PC-3 (cell line): ENCODE measurements around the gene VWCE. TPM values are rescaled to one million over a fixed set of nuclear protein-coding genes. Genes with fewer than 3 reads are reported as not detected.

Experiments used
- ATAC-seq: fragments of 200-7000 bp; cut with Tn5 transposase; 2 replicates; pipeline ENCODE4 v1.9.1; 2020; ENCODE audit warnings: mild to moderate bottlenecking, moderate library complexity
- BruUV-seq: library from RNA; stranded (reverse); fragments of 400-500 nt; replicated peaks from 2 replicates; lab custom pipeline; 2021; lab: Mats Ljungman, UMichigan
- CTCF ChIA-PET: fragments of 300-600 bp; sonication (Branson Sonifier 250); formaldehyde crosslinking; loops from one replicate; lab custom pipeline; 2022; ENCODE audit warnings: antibody characterized with exemption; lab: Charles Lee
- POLR2A ChIA-PET: fragments of 300-600 bp; sonication (Branson Sonifier 250); formaldehyde crosslinking; loops from one replicate; lab custom pipeline; 2022; ENCODE audit warnings: antibody characterized with exemption; ENCODE audit not compliant: unreplicated experiment; lab: Charles Lee
- DNase-seq: peaks from one replicate; pipeline ENCODE4 v3.0.0-alpha.2; 2015
- H2AFZ ChIP-seq: fragments of 300-600 bp; sonication (generic); 2 replicates; pipeline ENCODE4 v1.6.0; 2016; ENCODE audit warnings: antibody characterized with exemption, low read length
- H3F3A ChIP-seq: fragments of 300-600 bp; sonication (generic); one replicate; pipeline ENCODE4 v1.6.0; 2017; ENCODE audit warnings: antibody characterized with exemption, low read length, control low read depth, mild to moderate bottlenecking; ENCODE audit not compliant: unreplicated experiment
- H3K27ac ChIP-seq: fragments of 300-600 bp; sonication (generic); 2 replicates; pipeline ENCODE4 v1.5.1; 2016; ENCODE audit warnings: mild to moderate bottlenecking, low read length
- H3K27me3 ChIP-seq: fragments of 300-600 bp; sonication (generic); 2 replicates; pipeline ENCODE4 v1.6.1; 2016; ENCODE audit warnings: low read length, mixed read lengths
- H3K36me3 ChIP-seq: fragments of 300-600 bp; sonication (generic); 2 replicates; pipeline ENCODE4 v1.6.1; 2016; ENCODE audit warnings: low read depth, mixed run types, low read length, mixed read lengths
- H3K4me1 ChIP-seq: fragments of 300-600 bp; sonication (generic); 2 replicates; pipeline ENCODE4 v1.5.1; 2016; ENCODE audit warnings: low read length; ENCODE audit not compliant: insufficient read depth
- H3K4me2 ChIP-seq: fragments of 300-600 bp; sonication (generic); 2 replicates; pipeline ENCODE4 v1.6.0; 2016; ENCODE audit warnings: low read length
- H3K4me3 ChIP-seq: fragments of 300-600 bp; sonication (generic); 2 replicates; pipeline ENCODE4 v1.5.1; 2016; ENCODE audit warnings: mild to moderate bottlenecking, low read length, mixed read lengths
- H3K79me2 ChIP-seq: fragments of 300-600 bp; sonication (generic); 2 replicates; pipeline ENCODE4 v1.6.1; 2017; ENCODE audit warnings: low read length, mixed read lengths
- H3K9ac ChIP-seq: fragments of 300-600 bp; sonication (generic); 2 replicates; pipeline ENCODE4 v1.6.0; 2016; ENCODE audit warnings: mild to moderate bottlenecking, low read length
- H3K9me2 ChIP-seq: fragments of 300-600 bp; sonication (generic); replicated peaks from 2 replicates; pipeline ENCODE4 v1.6.1; 2016; ENCODE audit warnings: mixed run types, low read length, mixed read lengths
- H3K9me3 ChIP-seq: fragments of 300-600 bp; sonication (generic); 2 replicates; pipeline ENCODE4 v1.6.1; 2016; ENCODE audit warnings: low read length, mixed read lengths
- H4K20me1 ChIP-seq: fragments of 300-600 bp; sonication (generic); 2 replicates; pipeline ENCODE4 v1.6.1; 2016; ENCODE audit warnings: low read length, mixed read lengths
- EZH2 ChIP-seq: fragments of 300-600 bp; sonication (generic); IDR thresholded peaks from one replicate; pipeline ENCODE4 v1.6.1; 2017; ENCODE audit warnings: antibody characterized with exemption, mild to moderate bottlenecking, low read length; ENCODE audit not compliant: unreplicated experiment
- EZH2phosphoT487 ChIP-seq: fragments of 300-600 bp; sonication (generic); IDR thresholded peaks from 2 replicates; pipeline ENCODE4 v1.6.1; 2018; ENCODE audit warnings: mild to moderate bottlenecking, antibody characterized with exemption, low read length, borderline replicate concordance
- intact Hi-C: fragments of 100-400 bp; cut with micrococcal nuclease; formaldehyde crosslinking; loops from 2 replicates; pipeline ENCODE4 v1.9.0; 2023
- total RNA-seq: library from RNA; depleted of rRNA; stranded (reverse); fragments of >200 nt; gene quantifications from 2 replicates; pipeline ENCODE4 v1.2.3, GENCODE V29; 2014
- TF ChIP-seq, protein P1 (sequence below): fragments of 300-600 bp; sonication (generic); conservative IDR thresholded peaks from 2 replicates; pipeline ENCODE4 v1.5.1; 2017; ENCODE audit warnings: antibody characterized with exemption, low read depth, mild to moderate bottlenecking, low read length

VWCE gene
- total RNA-seq, 1 experiment from 2014 or later = 0.15 TPM

DNA sequence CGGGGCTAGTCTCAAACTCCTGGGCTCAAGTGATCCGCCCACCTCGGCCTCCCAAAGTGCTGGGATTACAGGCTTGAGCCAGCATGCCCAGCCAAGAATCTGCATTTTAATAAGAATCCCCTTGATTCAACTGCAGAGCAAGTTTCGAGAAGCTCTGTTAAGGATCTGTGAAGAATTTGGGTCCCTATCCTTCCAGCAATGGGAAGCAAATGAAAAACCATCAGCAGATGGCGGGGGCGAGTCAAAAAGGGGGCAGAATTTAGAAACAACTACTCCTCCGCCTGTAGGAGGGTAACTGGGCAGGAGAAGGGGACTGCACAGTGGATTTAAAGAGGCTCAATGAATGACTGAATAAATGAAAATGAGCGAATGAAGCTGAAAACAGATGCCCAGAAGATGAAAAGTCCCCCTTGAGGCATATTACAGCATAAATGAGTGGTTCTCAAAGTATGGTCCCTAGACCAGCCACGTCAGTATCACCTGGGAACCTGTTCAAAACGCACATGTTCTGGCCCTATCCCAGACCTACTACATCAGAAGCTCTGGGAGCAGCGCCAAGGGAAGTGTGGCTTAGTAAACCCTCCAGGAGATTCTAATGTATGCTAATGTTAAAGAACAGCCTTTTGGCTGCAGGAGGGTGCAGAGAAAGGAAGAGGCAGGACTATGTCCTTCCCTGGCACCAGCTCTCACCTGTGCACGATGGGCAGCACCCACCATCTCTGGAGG, 15.0 kb downstream of the VWCE start:
- Histone ChIP-seq H3K4me2 (peak overlapping the region; percentile 17; the same call in 1 of the 2 replicates), H3K79me2 (no peaks in the 10 kb centered on the region), H2AFZ (no peak overlapping the region), H3F3A (no peaks in the 10 kb centered on the region), H3K9me3 (no peaks in the 10 kb centered on the region), H3K27ac (peak overlapping the region; percentile 31), H3K36me3 (no peaks in the 10 kb centered on the region), H3K4me3 (no peak overlapping the region), H3K9ac (no peak overlapping the region), H4K20me1 (no peaks in the 10 kb centered on the region), H3K4me1 (peaks cover 15% of the 10 kb centered on the region), H3K27me3 (no peaks in the 10 kb centered on the region), H3K9me2 (no peaks in the 10 kb centered on the region)
- DNase-seq (peak; percentile 97), ATAC-seq (peak; percentile 70)
- ChIA-PET CTCF (interaction anchor here (0.7 kb wide), 2 partner anchors 113 to 144 kb away, joined by 3 read pairs; no protein-coding TSS in a partner anchor), POLR2A (no interaction called here)
- TF ChIP-seq, protein P1, sequence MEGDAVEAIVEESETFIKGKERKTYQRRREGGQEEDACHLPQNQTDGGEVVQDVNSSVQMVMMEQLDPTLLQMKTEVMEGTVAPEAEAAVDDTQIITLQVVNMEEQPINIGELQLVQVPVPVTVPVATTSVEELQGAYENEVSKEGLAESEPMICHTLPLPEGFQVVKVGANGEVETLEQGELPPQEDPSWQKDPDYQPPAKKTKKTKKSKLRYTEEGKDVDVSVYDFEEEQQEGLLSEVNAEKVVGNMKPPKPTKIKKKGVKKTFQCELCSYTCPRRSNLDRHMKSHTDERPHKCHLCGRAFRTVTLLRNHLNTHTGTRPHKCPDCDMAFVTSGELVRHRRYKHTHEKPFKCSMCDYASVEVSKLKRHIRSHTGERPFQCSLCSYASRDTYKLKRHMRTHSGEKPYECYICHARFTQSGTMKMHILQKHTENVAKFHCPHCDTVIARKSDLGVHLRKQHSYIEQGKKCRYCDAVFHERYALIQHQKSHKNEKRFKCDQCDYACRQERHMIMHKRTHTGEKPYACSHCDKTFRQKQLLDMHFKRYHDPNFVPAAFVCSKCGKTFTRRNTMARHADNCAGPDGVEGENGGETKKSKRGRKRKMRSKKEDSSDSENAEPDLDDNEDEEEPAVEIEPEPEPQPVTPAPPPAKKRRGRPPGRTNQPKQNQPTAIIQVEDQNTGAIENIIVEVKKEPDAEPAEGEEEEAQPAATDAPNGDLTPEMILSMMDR = peak; percentile 44; the same call in 1 of the 2 replicates
- TF ChIP-seq EZH2phosphoT487 (no peak), EZH2 (no peak)
- intact Hi-C loops = no loop called here
- no TSS peak for BruUV-seq

DNA sequence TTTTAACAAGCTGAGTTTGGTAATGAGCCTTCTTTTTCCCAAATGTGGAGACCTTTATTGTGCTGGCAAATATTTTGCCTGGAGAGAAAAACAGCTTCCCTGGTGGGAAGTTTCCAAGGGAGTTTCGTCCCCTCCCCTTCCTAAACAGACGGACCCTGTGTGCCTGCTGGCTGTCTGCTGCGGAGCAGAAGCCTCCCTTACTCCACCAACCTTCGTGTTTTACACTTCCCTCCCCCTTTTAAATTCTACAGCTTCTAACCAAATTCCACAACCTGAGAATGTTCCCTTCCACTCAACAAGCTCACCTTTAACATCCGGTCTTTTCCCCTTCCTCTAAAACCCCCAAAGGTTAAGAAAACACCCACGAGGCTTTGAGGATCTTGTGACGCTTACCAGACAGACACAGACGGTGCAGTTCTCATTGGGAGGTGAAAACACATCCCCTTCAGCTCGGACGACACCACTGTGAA, 17.1 kb downstream of the VWCE start:
- Histone ChIP-seq H3K4me2 (no peak overlapping the region), H3K9ac (no peak overlapping the region), H3K9me2 (no peaks in the 10 kb centered on the region), H3F3A (no peaks in the 10 kb centered on the region), H3K79me2 (no peaks in the 10 kb centered on the region), H3K9me3 (no peaks in the 10 kb centered on the region), H2AFZ (no peak overlapping the region), H3K27me3 (no peaks in the 10 kb centered on the region), H3K4me1 (peaks cover 15% of the 10 kb centered on the region), H4K20me1 (no peaks in the 10 kb centered on the region), H3K27ac (no peak overlapping the region), H3K36me3 (no peaks in the 10 kb centered on the region), H3K4me3 (no peak overlapping the region)
- BruUV-seq = no TSS peak
- ChIA-PET POLR2A (no interaction called here), CTCF (no interaction called here)
- intact Hi-C loops = no loop called here
- TF ChIP-seq EZH2 (no peak), EZH2phosphoT487 (no peak)
- TF ChIP-seq, protein P1 = no peak
- ATAC-seq (no peak), DNase-seq (no peak)
